Central memory CD8-positive, alpha-beta T cell (primary cell): Measurements from ENCODE around the gene BICDL1.
A peak's percentile ranks its signal among the peaks of the same experiment; 100 is the strongest.
"Not testable (repeated sequence)": the region's sequence is repeated elsewhere in the genome, so short reads cannot be mapped to it uniquely, and the experiment has no call there.

Experiments
- ATAC-seq: fragments of 150-1000 bp; cut with Tn5 transposase; replicated peaks from 2 replicates; pipeline ENCODE4 v1.10.0; 2022; ENCODE audit warnings: mild to moderate bottlenecking, moderate FRiP score, moderate number of reproducible peaks; ENCODE audit not compliant: poor library complexity, severe bottlenecking; ENCODE audit errors: extremely low read depth
- DNase-seq, 2 donors: peaks; one replicate each; pipeline ENCODE4 v3.0.0; 2021; ENCODE audit warnings: low spot score in 2 of 2
- H3K27ac Mint-ChIP-seq: one replicate; pipeline ENCODE4 v1.8.0; 2022; ENCODE audit warnings: low read depth, mild to moderate bottlenecking, moderate library complexity, mixed read lengths
- H3K27me3 Mint-ChIP-seq: one replicate; pipeline ENCODE4 v1.8.0; 2022; ENCODE audit warnings: mixed read lengths
- H3K36me3 Mint-ChIP-seq: one replicate; pipeline ENCODE4 v1.8.0; 2022; ENCODE audit warnings: mild to moderate bottlenecking, moderate library complexity, mixed read lengths; ENCODE audit not compliant: insufficient read depth
- H3K4me1 Mint-ChIP-seq: one replicate; pipeline ENCODE4 v1.8.0; 2022; ENCODE audit warnings: mixed read lengths
- H3K4me3 Mint-ChIP-seq: one replicate; pipeline ENCODE4 v1.8.0; 2022; ENCODE audit warnings: mild to moderate bottlenecking, moderate library complexity, mixed read lengths
- H3K9me3 Mint-ChIP-seq: one replicate; pipeline ENCODE4 v1.8.0; 2022; ENCODE audit warnings: mixed read lengths

Gene BICDL1

GRCh38 chr12:120041386-120042231 is 52.6 kb downstream of the BICDL1 start:
- Mint-ChIP-seq H3K4me1 (peaks cover 28% of the 10 kb centered on the region), H3K27me3 (no peaks in the 10 kb centered on the region), H3K27ac (peak overlapping the region; percentile 68), H3K9me3 (no peaks in the 10 kb centered on the region), H3K4me3 (no peak overlapping the region), H3K36me3 (peaks cover 3% of the 10 kb centered on the region)
- DNase-seq = no peak
- no peak for ATAC-seq

- peaks cover 52% of the 10 kb centered on the region for H3K4me1 Mint-ChIP-seq
- not testable (repeated sequence) for H3K36me3 Mint-ChIP-seq, H3K27ac Mint-ChIP-seq, H3K9me3 Mint-ChIP-seq, H3K27me3 Mint-ChIP-seq, DNase-seq, H3K4me3 Mint-ChIP-seq, ATAC-seq
These were observed 56.3 kb downstream of the BICDL1 start for GRCh38 chr12:120045367-120045766.

GRCh38 chr12:120047072-120047471 is 58.0 kb downstream of the BICDL1 start:
- Mint-ChIP-seq H3K36me3 (peaks cover 6% of the 10 kb centered on the region), H3K4me3 (no peak overlapping the region), H3K27me3 (no peaks in the 10 kb centered on the region), H3K4me1 (peaks cover 47% of the 10 kb centered on the region), H3K27ac (peak overlapping the region; percentile 96), H3K9me3 (peaks cover 2% of the 10 kb centered on the region)
- DNase-seq = no peak
- ATAC-seq = no peak

GRCh38 chr12:120048263-120048662 is 59.2 kb downstream of the BICDL1 start:
- Mint-ChIP-seq H3K27ac (peak overlapping the region; percentile 96), H3K4me1 (peaks cover 49% of the 10 kb centered on the region), H3K4me3 (peak overlapping the region; percentile 60), H3K9me3 (peaks cover 5% of the 10 kb centered on the region), H3K36me3 (peaks cover 6% of the 10 kb centered on the region), H3K27me3 (no peaks in the 10 kb centered on the region)
- ATAC-seq (peak; percentile 96), DNase-seq (no peak)

- H3K9me3 Mint-ChIP-seq = peaks cover 5% of the 10 kb centered on the region
- H3K27ac Mint-ChIP-seq = peak overlapping the region; percentile 96
- peaks cover 54% of the 10 kb centered on the region for H3K4me1 Mint-ChIP-seq
- peaks cover 7% of the 10 kb centered on the region for H3K36me3 Mint-ChIP-seq
- DNase-seq = no peak
- no peak for ATAC-seq
- H3K27me3 Mint-ChIP-seq = no peaks in the 10 kb centered on the region
- peak overlapping the region; percentile 10 for H3K4me3 Mint-ChIP-seq
These were observed 60.4 kb downstream of the BICDL1 start for GRCh38 chr12:120049426-120049825.

- no peak for DNase-seq
- H3K4me1 Mint-ChIP-seq = peaks cover 47% of the 10 kb centered on the region
- H3K27ac Mint-ChIP-seq = peak overlapping the region; percentile 76
- no peak for ATAC-seq
- peaks cover 9% of the 10 kb centered on the region for H3K36me3 Mint-ChIP-seq
- H3K4me3 Mint-ChIP-seq = no peak overlapping the region
- H3K9me3 Mint-ChIP-seq = peaks cover 5% of the 10 kb centered on the region
- H3K27me3 Mint-ChIP-seq = no peaks in the 10 kb centered on the region
These were observed 62.5 kb downstream of the BICDL1 start for GRCh38 chr12:120051535-120051934.

GRCh38 chr12:120054293-120054692 is 65.3 kb downstream of the BICDL1 start:
- no peak overlapping the region for H3K4me3 Mint-ChIP-seq
- no peak for DNase-seq
- no peak for ATAC-seq
- H3K9me3 Mint-ChIP-seq = peaks cover 5% of the 10 kb centered on the region
- H3K27me3 Mint-ChIP-seq = no peaks in the 10 kb centered on the region
- no peak overlapping the region for H3K27ac Mint-ChIP-seq
- peaks cover 4% of the 10 kb centered on the region for H3K36me3 Mint-ChIP-seq
- H3K4me1 Mint-ChIP-seq = peaks cover 26% of the 10 kb centered on the region

GRCh38 chr12:120055231-120056000 is 66.4 kb downstream of the BICDL1 start:
- Mint-ChIP-seq H3K4me3 (no peak overlapping the region), H3K27ac (no peak overlapping the region), H3K9me3 (peaks cover 5% of the 10 kb centered on the region), H3K36me3 (peaks cover 4% of the 10 kb centered on the region), H3K27me3 (no peaks in the 10 kb centered on the region), H3K4me1 (peaks cover 17% of the 10 kb centered on the region)
- DNase-seq (no peak), ATAC-seq (no peak)

- H3K4me3 Mint-ChIP-seq = no peak overlapping the region
- no peak for ATAC-seq
- no peak for DNase-seq
- no peak overlapping the region for H3K27ac Mint-ChIP-seq
- peaks cover 13% of the 10 kb centered on the region for H3K4me1 Mint-ChIP-seq
- H3K36me3 Mint-ChIP-seq = peaks cover 6% of the 10 kb centered on the region
- no peaks in the 10 kb centered on the region for H3K27me3 Mint-ChIP-seq
- H3K9me3 Mint-ChIP-seq = peaks cover 5% of the 10 kb centered on the region
These were observed 67.7 kb downstream of the BICDL1 start for GRCh38 chr12:120056739-120057138.

- Mint-ChIP-seq H3K27ac (no peak overlapping the region), H3K4me1 (peaks cover 5% of the 10 kb centered on the region), H3K4me3 (no peak overlapping the region), H3K36me3 (peaks cover 14% of the 10 kb centered on the region), H3K9me3 (no peaks in the 10 kb centered on the region), H3K27me3 (no peaks in the 10 kb centered on the region)
- no peak for DNase-seq
- no peak for ATAC-seq
These were observed 71.2 kb downstream of the BICDL1 start for GRCh38 chr12:120060196-120060595.

GRCh38 chr12:120060717-120061116 is 71.7 kb downstream of the BICDL1 start:
- H3K27ac Mint-ChIP-seq = no peak overlapping the region

GRCh38 chr12:120061575-120062214 is 72.7 kb downstream of the BICDL1 start:
- Mint-ChIP-seq H3K27me3 (no peaks in the 10 kb centered on the region), H3K27ac (no peak overlapping the region), H3K4me3 (no peak overlapping the region), H3K9me3 (no peaks in the 10 kb centered on the region), H3K4me1 (peaks cover 5% of the 10 kb centered on the region), H3K36me3 (peaks cover 14% of the 10 kb centered on the region)
- ATAC-seq (no peak), DNase-seq (no peak)

More at GRCh38 chr12:120060717-120061116, 71.7 kb downstream of the BICDL1 start:
- no peaks in the 10 kb centered on the region for H3K9me3 Mint-ChIP-seq
- H3K4me3 Mint-ChIP-seq = no peak overlapping the region
- peaks cover 14% of the 10 kb centered on the region for H3K36me3 Mint-ChIP-seq
- ATAC-seq (no peak), DNase-seq (no peak)
- no peaks in the 10 kb centered on the region for H3K27me3 Mint-ChIP-seq
- H3K4me1 Mint-ChIP-seq = peaks cover 5% of the 10 kb centered on the region
